HEK293 (cell line): ENCODE measurements around the gene HNRNPM.

ENCODE experiments used
- CTCF ChIA-PET: fragments of 350-600 bp; formaldehyde crosslinking; extraction: SDS; loops from one replicate; lab custom pipeline; 2021; ENCODE audit warnings: antibody characterized with exemption; lab: Yijun Ruan, JAX
- POLR2A ChIA-PET: fragments of 300-600 bp; formaldehyde crosslinking; extraction: SDS; loops from one replicate; lab custom pipeline; 2020; ENCODE audit warnings: antibody characterized with exemption, inconsistent platforms; lab: Yijun Ruan, JAX
- H3K27ac ChIP-seq: fragments of 200-500 bp; sonication (Bioruptor generic); 2 replicates; pipeline ENCODE4 v1.5.1; 2014; ENCODE audit warnings: low read depth, low read length, control low read depth, inconsistent platforms; ENCODE audit errors: extremely low read depth
- H3K36me3 ChIP-seq, 2 experiments: fragments of 200-500 bp in 1 of 2; sonication (Bioruptor generic) in 1 of 2; 1 replicate in 1 of 2; 2 replicates in 1 of 2; pipeline ENCODE4 v1.5.1; 2014 to 2017; ENCODE audit warnings: inconsistent platforms in 2 of 2, low read length in 2 of 2; ENCODE audit not compliant: control insufficient read depth in 2 of 2, insufficient read depth in 1 of 2
- H3K4me1 ChIP-seq: fragments of 200-500 bp; sonication (Bioruptor generic); 2 replicates; pipeline ENCODE4 v1.5.1; 2014; ENCODE audit warnings: mild to moderate bottlenecking, low read length, inconsistent platforms; ENCODE audit not compliant: control insufficient read depth, insufficient read depth
- H3K4me3 ChIP-seq: 2 replicates; pipeline ENCODE4 v1.5.1; 2011; ENCODE audit warnings: low read depth, mild to moderate bottlenecking, control low read depth, low read length, moderate library complexity
- H3K9me3 ChIP-seq: fragments of 200-500 bp; sonication (Bioruptor generic); 2 replicates; pipeline ENCODE4 v1.5.1; 2014; ENCODE audit warnings: low read depth, low read length, inconsistent platforms; ENCODE audit not compliant: control insufficient read depth, insufficient read depth
- GLIS1 ChIP-seq: fragments of 450-650 bp; formaldehyde crosslinking; IDR thresholded peaks from 2 replicates; pipeline ENCODE4 v1.5.1; 2016; ENCODE audit warnings: missing biosample characterization, missing genetic modification characterization
- IKZF3 ChIP-seq: fragments of 450-650 bp; IDR thresholded peaks from 2 replicates; pipeline ENCODE4 v1.5.0; 2018; ENCODE audit warnings: missing biosample characterization, mild to moderate bottlenecking, missing genetic modification characterization, moderate library complexity
- PRDM1 ChIP-seq: fragments of 450-650 bp; formaldehyde crosslinking; IDR thresholded peaks from 2 replicates; pipeline ENCODE4; 2016; ENCODE audit warnings: missing biosample characterization, missing genetic modification characterization
- PRDM6 ChIP-seq: fragments of 450-650 bp; formaldehyde crosslinking; IDR thresholded peaks from 2 replicates; pipeline ENCODE4 v1.5.1; 2017; ENCODE audit warnings: missing biosample characterization, missing genetic modification characterization
- SCRT1 ChIP-seq: fragments of 450-650 bp; formaldehyde crosslinking; IDR thresholded peaks from 2 replicates; pipeline ENCODE4 v1.5.1; 2016; ENCODE audit warnings: missing biosample characterization, missing genetic modification characterization, borderline replicate concordance
- SCRT2 ChIP-seq: fragments of 450-650 bp; formaldehyde crosslinking; IDR thresholded peaks from 2 replicates; pipeline ENCODE4 v1.5.1; 2016; ENCODE audit warnings: missing biosample characterization, missing genetic modification characterization
- ZBTB17 ChIP-seq: fragments of 450-650 bp; formaldehyde crosslinking; IDR thresholded peaks from 2 replicates; pipeline ENCODE4 v1.5.1; 2016; ENCODE audit warnings: missing biosample characterization, missing genetic modification characterization
- ZBTB21 ChIP-seq: fragments of 450-650 bp; formaldehyde crosslinking; IDR thresholded peaks from 2 replicates; pipeline ENCODE4 v1.5.1; 2017; ENCODE audit warnings: missing biosample characterization, missing genetic modification characterization
- ZEB2 ChIP-seq: fragments of 450-650 bp; formaldehyde crosslinking; IDR thresholded peaks from 2 replicates; pipeline ENCODE4 v1.5.1; 2016; ENCODE audit warnings: missing biosample characterization, missing genetic modification characterization
- ZIC2 ChIP-seq: fragments of 450-650 bp; formaldehyde crosslinking; IDR thresholded peaks from 2 replicates; pipeline ENCODE4 v1.5.1; 2016; ENCODE audit warnings: missing biosample characterization, missing genetic modification characterization
- ZNF214 ChIP-seq: fragments of 450-650 bp; formaldehyde crosslinking; IDR thresholded peaks from 2 replicates; pipeline ENCODE4 v1.5.1; 2017; ENCODE audit warnings: missing biosample characterization, mild to moderate bottlenecking, missing genetic modification characterization, borderline replicate concordance
- ZNF366 ChIP-seq: fragments of 450-650 bp; formaldehyde crosslinking; conservative IDR thresholded peaks from 2 replicates; pipeline ENCODE4 v1.5.1; 2016; ENCODE audit warnings: missing biosample characterization, missing genetic modification characterization
- ZNF394 ChIP-seq: fragments of 450-650 bp; formaldehyde crosslinking; IDR thresholded peaks from 2 replicates; pipeline ENCODE4 v1.5.1; 2016; ENCODE audit warnings: missing biosample characterization, missing genetic modification characterization, mild to moderate bottlenecking, moderate library complexity, borderline replicate concordance
- ZNF426 ChIP-seq: fragments of 450-650 bp; formaldehyde crosslinking; IDR thresholded peaks from 2 replicates; pipeline ENCODE4 v1.5.1; 2017; ENCODE audit warnings: missing biosample characterization, missing genetic modification characterization, mild to moderate bottlenecking, inconsistent platforms, moderate library complexity
- ZNF555 ChIP-seq: fragments of 450-650 bp; formaldehyde crosslinking; conservative IDR thresholded peaks from 2 replicates; pipeline ENCODE4 v1.5.1; 2017; ENCODE audit warnings: missing biosample characterization, mild to moderate bottlenecking, missing genetic modification characterization, inconsistent platforms
- ZNF560 ChIP-seq: fragments of 450-650 bp; formaldehyde crosslinking; IDR thresholded peaks from 2 replicates; pipeline ENCODE4 v1.5.1; 2017; ENCODE audit warnings: missing biosample characterization, missing genetic modification characterization, borderline replicate concordance
- ZNF580 ChIP-seq: fragments of 450-650 bp; formaldehyde crosslinking; IDR thresholded peaks from 2 replicates; pipeline ENCODE4 v1.5.1; 2016; ENCODE audit warnings: missing biosample characterization, missing genetic modification characterization
- ZNF600 ChIP-seq: fragments of 450-650 bp; formaldehyde crosslinking; IDR thresholded peaks from 2 replicates; pipeline ENCODE4 v1.5.1; 2016; ENCODE audit warnings: missing biosample characterization, missing genetic modification characterization
- ZNF645 ChIP-seq: fragments of 450-650 bp; formaldehyde crosslinking; IDR thresholded peaks from 2 replicates; pipeline ENCODE4; 2016; ENCODE audit warnings: missing biosample characterization, missing genetic modification characterization
- ZNF664 ChIP-seq: fragments of 450-650 bp; formaldehyde crosslinking; IDR thresholded peaks from 2 replicates; pipeline ENCODE4 v1.5.1; 2016; ENCODE audit warnings: missing biosample characterization, missing genetic modification characterization
- ZNF670 ChIP-seq: fragments of 450-650 bp; formaldehyde crosslinking; IDR thresholded peaks from 2 replicates; pipeline ENCODE4 v1.5.1; 2016; ENCODE audit warnings: missing biosample characterization, missing genetic modification characterization, low read depth
- ZNF747 ChIP-seq: fragments of 450-650 bp; formaldehyde crosslinking; IDR thresholded peaks from 2 replicates; pipeline ENCODE4 v1.5.1; 2016; ENCODE audit warnings: missing biosample characterization, missing genetic modification characterization
- ZSCAN30 ChIP-seq: fragments of 450-650 bp; IDR thresholded peaks from 2 replicates; pipeline ENCODE4 v1.5.1; 2018; ENCODE audit warnings: missing biosample characterization, mild to moderate bottlenecking, missing genetic modification characterization, moderate library complexity
- ZXDB ChIP-seq: fragments of 450-650 bp; formaldehyde crosslinking; IDR thresholded peaks from 2 replicates; pipeline ENCODE4 v1.5.1; 2016; ENCODE audit warnings: missing biosample characterization, missing genetic modification characterization
- TF ChIP-seq, protein P1 (sequence below): fragments of 450-650 bp; formaldehyde crosslinking; IDR thresholded peaks from 2 replicates; pipeline ENCODE4 v1.5.1; 2017; ENCODE audit warnings: missing biosample characterization, missing genetic modification characterization
- TF ChIP-seq, protein P2 (sequence below): fragments of 450-650 bp; formaldehyde crosslinking; IDR thresholded peaks from 2 replicates; pipeline ENCODE4 v1.5.1; 2016; ENCODE audit warnings: missing biosample characterization, missing genetic modification characterization

HNRNPM gene

GRCh38 chr19:8449830-8450229 lies 5.1 kb downstream of the HNRNPM start:
- TF ChIP-seq ZNF600 (peak; percentile 60), ZBTB21 (tag by site-specific recombination) (no peak)
- TF ChIP-seq, protein P1, sequence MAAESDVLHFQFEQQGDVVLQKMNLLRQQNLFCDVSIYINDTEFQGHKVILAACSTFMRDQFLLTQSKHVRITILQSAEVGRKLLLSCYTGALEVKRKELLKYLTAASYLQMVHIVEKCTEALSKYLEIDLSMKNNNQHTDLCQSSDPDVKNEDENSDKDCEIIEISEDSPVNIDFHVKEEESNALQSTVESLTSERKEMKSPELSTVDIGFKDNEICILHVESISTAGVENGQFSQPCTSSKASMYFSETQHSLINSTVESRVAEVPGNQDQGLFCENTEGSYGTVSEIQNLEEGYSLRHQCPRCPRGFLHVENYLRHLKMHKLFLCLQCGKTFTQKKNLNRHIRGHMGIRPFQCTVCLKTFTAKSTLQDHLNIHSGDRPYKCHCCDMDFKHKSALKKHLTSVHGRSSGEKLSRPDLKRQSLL: 0 out of 2 replicates have a peak, but pooled peaks have one; percentile 37
- Histone ChIP-seq H3K27ac (no peak overlapping the region; the same call in 1 of the 2 replicates), H3K4me1 (peaks cover 35% of the 10 kb centered on the region), H3K4me3 (no peak overlapping the region), H3K9me3 (no peaks in the 10 kb centered on the region), H3K36me3 (peaks cover 12 to 49% of the 10 kb centered on the region in 2 experiments)
- ChIA-PET POLR2A (interaction anchor here (0.8 to 7.0 kb wide), 3 partner anchors 26 to 64 kb away, joined by 4 to 47 read pairs (median 5); partner anchors contain the start of genes MARCHF2 and ZNF414), CTCF (interaction anchor here (0.6 to 1.1 kb wide), 2 partner anchors 56 to 95 kb away, joined by 3 to 4 read pairs; no protein-coding TSS in a partner anchor)

GRCh38 chr19:8451377-8451776 lies 6.6 kb downstream of the HNRNPM start:
- Histone ChIP-seq H3K4me3 (no peak overlapping the region), H3K36me3 (peaks cover 23 to 58% of the 10 kb centered on the region in 2 experiments), H3K9me3 (no peaks in the 10 kb centered on the region), H3K27ac (peak overlapping the region; percentile 43; the same call in 1 of the 2 replicates), H3K4me1 (peaks cover 35% of the 10 kb centered on the region)
- CTCF ChIA-PET: interaction anchor here (0.6 to 1.1 kb wide), 3 partner anchors 9 to 55 kb away, joined by 3 to 4 read pairs (median 3); no protein-coding TSS in a partner anchor
- POLR2A ChIA-PET: interaction anchor here (0.6 to 2.0 kb wide), 2 partner anchors 62 to 531 kb away, joined by 5 to 7 read pairs; partner anchors contain the start of genes SNAPC2 and ZNF414
- TF ChIP-seq ZSCAN30 (tag by site-specific recombination) (no peak), GLIS1 (tag by site-specific recombination) (peak; percentile 26; the same call in 1 of the 2 replicates), ZIC2 (peak; percentile 84), ZNF664 (tag by site-specific recombination) (peak; percentile 82), IKZF3 (tag by site-specific recombination) (peak; percentile 41; the same call in 1 of the 2 replicates)
- TF ChIP-seq, protein P2, sequence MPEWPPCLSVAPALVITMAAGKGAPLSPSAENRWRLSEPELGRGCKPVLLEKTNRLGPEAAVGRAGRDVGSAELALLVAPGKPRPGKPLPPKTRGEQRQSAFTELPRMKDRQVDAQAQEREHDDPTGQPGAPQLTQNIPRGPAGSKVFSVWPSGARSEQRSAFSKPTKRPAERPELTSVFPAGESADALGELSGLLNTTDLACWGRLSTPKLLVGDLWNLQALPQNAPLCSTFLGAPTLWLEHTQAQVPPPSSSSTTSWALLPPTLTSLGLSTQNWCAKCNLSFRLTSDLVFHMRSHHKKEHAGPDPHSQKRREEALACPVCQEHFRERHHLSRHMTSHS: no peak
- TF ChIP-seq, all 188 proteins: peak for 4

GRCh38 chr19:8451885-8452284 lies 7.1 kb downstream of the HNRNPM start:
- H3K27ac ChIP-seq: peak overlapping the region; percentile 43; the same call in 1 of the 2 replicates
- peak; percentile 31; the same call in 1 of the 2 replicates for TF ChIP-seq ZEB2 (tag by site-specific recombination)
- no peak for TF ChIP-seq ZNF747 (tag by site-specific recombination)
- TF ChIP-seq ZNF555 (tag by site-specific recombination): no peak
- TF ChIP-seq ZNF580: no peak
- peak; percentile 63; the same call in 1 of the 2 replicates for TF ChIP-seq SCRT1 (tag by site-specific recombination)
- no peak for TF ChIP-seq ZNF645 (tag by site-specific recombination)
- no peak for TF ChIP-seq ZNF394 (tag by site-specific recombination)
- TF ChIP-seq ZNF426: no peak
- peak; percentile 95 for TF ChIP-seq SCRT2 (tag by site-specific recombination)
- TF ChIP-seq ZNF366 (tag by site-specific recombination): peak; percentile 36; the same call in 1 of the 2 replicates
- no peak for TF ChIP-seq ZNF670 (tag by site-specific recombination)
- TF ChIP-seq PRDM1 (tag by site-specific recombination): peak; percentile 80
- no peak for TF ChIP-seq ZNF560 (tag by site-specific recombination)
- TF ChIP-seq ZXDB (tag by site-specific recombination): peak; percentile 32; the same call in 1 of the 2 replicates
- peak; percentile 30; the same call in 1 of the 2 replicates for TF ChIP-seq PRDM6 (tag by site-specific recombination)
- no peak for TF ChIP-seq ZNF214 (tag by site-specific recombination)
- peak; percentile 28; the same call in 1 of the 2 replicates for TF ChIP-seq ZBTB17 (tag by site-specific recombination)

More at GRCh38 chr19:8451885-8452284, 7.1 kb downstream of the HNRNPM start:
- H3K4me1 ChIP-seq: peaks cover 38% of the 10 kb centered on the region
- peaks cover 23 to 58% of the 10 kb centered on the region in 2 experiments for H3K36me3 ChIP-seq
- CTCF ChIA-PET: interaction anchor here (0.6 to 1.1 kb wide), 3 partner anchors 9 to 54 kb away, joined by 3 to 4 read pairs (median 3); no protein-coding TSS in a partner anchor
- H3K9me3 ChIP-seq: no peaks in the 10 kb centered on the region
- H3K4me3 ChIP-seq: no peak overlapping the region
- POLR2A ChIA-PET: interaction anchor here (1.8 to 2.0 kb wide), 2 partner anchors 10 to 62 kb away, joined by 5 to 8 read pairs; partner anchors contain the start of gene ZNF414
